Type B pancreatic cell (in vitro differentiated cells): Measurements from ENCODE around the gene RSBN1. TPM values are rescaled to one million over a fixed set of nuclear protein-coding genes. Genes with fewer than 3 reads are reported as not detected.

ENCODE experiments used
- DNase-seq: peaks from one replicate; pipeline ENCODE4 v3.0.0; 2021; ENCODE audit warnings: mixed read lengths; ENCODE audit not compliant: unreplicated experiment; ENCODE audit errors: extremely low spot score
- H3K27ac Mint-ChIP-seq: 2 replicates; pipeline ENCODE4 v1.8.0; 2021; ENCODE audit warnings: mild to moderate bottlenecking, mixed read lengths
- H3K27me3 Mint-ChIP-seq: 2 replicates; pipeline ENCODE4 v1.8.0; 2021; ENCODE audit warnings: mixed read lengths
- H3K36me3 Mint-ChIP-seq: 2 replicates; pipeline ENCODE4 v1.8.0; 2021; ENCODE audit warnings: mixed read lengths
- H3K4me1 Mint-ChIP-seq: one replicate; pipeline ENCODE4 v1.8.0; 2021; ENCODE audit warnings: mixed read lengths; ENCODE audit not compliant: unreplicated experiment
- H3K4me3 Mint-ChIP-seq: 2 replicates; pipeline ENCODE4 v1.8.0; 2021; ENCODE audit warnings: mild to moderate bottlenecking, mixed read lengths
- H3K9me3 Mint-ChIP-seq: 2 replicates; pipeline ENCODE4 v1.8.0; 2021; ENCODE audit warnings: mixed read lengths
- CTCF ChIP-seq: fragments of 200-600 bp; sonication (generic); conservative IDR thresholded peaks from 2 replicates; pipeline ENCODE4 v1.5.0; 2021; ENCODE audit warnings: antibody characterized with exemption, mild to moderate bottlenecking
- total RNA-seq: library from RNA; stranded (reverse); gene quantifications from 2 replicates; pipeline ENCODE4 v1.2.1, GENCODE V29; 2021; ENCODE audit warnings: low replicate concordance

RSBN1 gene
- total RNA-seq, 1 donor from 2014 or later, result 21.2 TPM

- no peak for DNase-seq
These were observed 422 bp upstream of the RSBN1 start for GRCh38 chr1:113812661-113813135.

GRCh38 chr1:113811156-113811887, 954 bp downstream of the RSBN1 start:
- Mint-ChIP-seq H3K27ac (peak overlapping the region; percentile 98), H3K4me3 (peak overlapping the region; percentile 100), H3K36me3 (peaks cover 6% of the 10 kb centered on the region), H3K4me1 (peaks cover 13% of the 10 kb centered on the region), H3K27me3 (no peaks in the 10 kb centered on the region), H3K9me3 (no peaks in the 10 kb centered on the region)
- DNase-seq, result peak; percentile 74
- no peak for TF ChIP-seq CTCF

More at GRCh38 chr1:113812661-113813135, 422 bp upstream of the RSBN1 start:
- H3K27me3 Mint-ChIP-seq, result no peaks in the 10 kb centered on the region
- H3K9me3 Mint-ChIP-seq, result no peaks in the 10 kb centered on the region
- peak overlapping the region; percentile 100 for H3K4me3 Mint-ChIP-seq
- peak overlapping the region; percentile 98 for H3K27ac Mint-ChIP-seq
- H3K36me3 Mint-ChIP-seq, result peaks cover 6% of the 10 kb centered on the region
- peaks cover 13% of the 10 kb centered on the region for H3K4me1 Mint-ChIP-seq
- TF ChIP-seq CTCF, result peak; percentile 36

GRCh38 chr1:113809670-113810602, 2.3 kb downstream of the RSBN1 start:
- Mint-ChIP-seq H3K4me1 (peaks cover 19% of the 10 kb centered on the region), H3K27me3 (no peaks in the 10 kb centered on the region), H3K4me3 (peak overlapping the region; percentile 100), H3K9me3 (no peaks in the 10 kb centered on the region), H3K27ac (peak overlapping the region; percentile 42), H3K36me3 (peaks cover 14% of the 10 kb centered on the region)
- no peak for TF ChIP-seq CTCF
- no peak for DNase-seq

GRCh38 chr1:113808450-113809195, 3.7 kb downstream of the RSBN1 start:
- Mint-ChIP-seq H3K4me1 (peaks cover 27% of the 10 kb centered on the region), H3K9me3 (no peaks in the 10 kb centered on the region), H3K27ac (peak overlapping the region; percentile 42), H3K4me3 (peak overlapping the region; percentile 71), H3K36me3 (peaks cover 20% of the 10 kb centered on the region), H3K27me3 (no peaks in the 10 kb centered on the region)
- DNase-seq, result no peak
- no peak for TF ChIP-seq CTCF

GRCh38 chr1:113805639-113806038, 6.6 kb downstream of the RSBN1 start:
- TF ChIP-seq CTCF, result no peak
- no peak overlapping the region for H3K4me3 Mint-ChIP-seq

More at GRCh38 chr1:113805639-113806038, 6.6 kb downstream of the RSBN1 start:
- no peaks in the 10 kb centered on the region for H3K9me3 Mint-ChIP-seq
- H3K4me1 Mint-ChIP-seq, result peaks cover 35% of the 10 kb centered on the region
- no peak for DNase-seq
- H3K36me3 Mint-ChIP-seq, result peaks cover 28% of the 10 kb centered on the region
- H3K27ac Mint-ChIP-seq, result no peak overlapping the region
- no peaks in the 10 kb centered on the region for H3K27me3 Mint-ChIP-seq
